Erythroblast (primary cell): ENCODE measurements around the gene RHEX.

Experiments used
- GATA1 ChIP-seq: IDR thresholded peaks from 2 replicates; pipeline ENCODE4 v1.6.1; 2011; ENCODE audit warnings: low read depth, mild to moderate bottlenecking, control low read depth, low read length, moderate library complexity
- POLR2A ChIP-seq: IDR thresholded peaks from 2 replicates; pipeline ENCODE4 v1.6.1; 2011; ENCODE audit warnings: mild to moderate bottlenecking, low read length

DNA sequence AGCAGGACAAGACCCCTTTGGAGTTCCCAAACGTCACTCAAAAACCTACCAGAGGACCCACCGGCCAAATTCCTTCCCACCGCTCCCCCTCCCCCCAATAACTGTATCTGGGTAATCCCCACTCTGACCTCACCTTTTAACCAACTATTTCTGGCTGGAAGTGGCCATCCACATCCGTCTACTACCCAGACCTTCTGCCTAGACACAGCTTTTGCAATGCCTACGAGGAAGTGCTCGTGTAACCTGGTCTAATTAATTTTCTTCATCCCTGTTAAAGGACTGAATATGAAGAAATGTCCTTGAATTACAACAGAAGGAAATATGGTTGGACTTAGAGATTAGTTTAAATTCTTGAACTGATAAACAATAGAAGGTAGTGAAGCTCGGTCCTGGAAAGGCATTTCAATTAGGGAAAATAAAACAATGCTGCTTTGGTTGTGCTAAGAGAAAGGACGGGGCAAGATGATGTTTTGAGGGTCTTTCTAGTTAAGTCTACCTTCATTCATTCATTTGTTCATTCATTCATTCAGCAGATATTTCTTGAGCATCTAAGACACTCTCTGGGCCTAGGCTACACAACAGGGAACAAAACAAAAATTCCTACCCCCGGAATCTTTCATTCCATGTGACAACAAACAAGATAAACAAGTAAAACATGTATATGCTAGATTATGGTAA lies 45.4 kb downstream of the RHEX start:
- TF ChIP-seq POLR2A (no peak), GATA1 (no peak)
